ENCODE results near the gene FNIP1. TPM values are rescaled to one million over a fixed set of nuclear protein-coding genes. Genes with fewer than 3 reads are reported as not detected.

The FNIP1 gene
- polyA plus RNA-seq, 1 donor from 2014 or later: 18.1 TPM

DNA sequence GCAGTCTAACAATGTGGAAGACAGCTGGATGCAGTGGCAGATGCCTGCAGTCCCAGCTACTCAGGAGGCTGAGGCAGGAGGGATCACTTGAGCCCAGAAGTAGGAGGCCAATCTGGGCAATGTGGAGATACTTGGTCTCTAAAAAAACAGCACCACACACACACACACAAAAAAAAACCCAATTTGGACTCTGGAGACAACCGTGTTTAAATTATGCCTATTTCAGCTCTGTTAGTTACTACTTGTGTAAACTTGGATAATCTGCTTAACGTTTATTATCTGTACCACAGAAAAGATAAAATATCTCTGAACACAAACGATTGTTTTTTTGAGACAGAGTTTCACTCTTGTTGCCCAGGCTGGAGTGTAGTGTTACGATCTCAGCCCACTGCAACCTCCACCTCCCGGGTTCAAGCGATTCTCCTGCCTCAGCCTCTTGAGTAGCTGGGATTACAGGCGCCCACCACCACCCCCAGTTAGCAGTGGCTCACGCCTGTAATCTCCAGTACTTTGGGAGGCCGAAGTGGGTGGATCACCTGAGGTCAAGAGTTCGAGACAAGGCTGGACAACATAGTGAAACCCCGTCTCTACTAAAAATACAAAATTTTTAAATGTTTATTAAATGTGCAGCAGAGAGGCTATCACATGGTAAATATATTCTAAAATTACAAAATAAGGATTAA, 179.5 kb downstream of the FNIP1 start:
- Histone ChIP-seq H3K36me3 (ENCODE audit: insufficient read depth, low read length) (no peaks in the 10 kb centered on the region), H3K27ac (ENCODE audit: low read length) (no peak overlapping the region), H4K20me1 (ENCODE audit: insufficient read depth) (no peaks in the 10 kb centered on the region), H3K4me2 (ENCODE audit: low read length) (no peak overlapping the region), H3K27me3 (ENCODE audit: insufficient read depth, low read depth, low read length) (no peaks in the 10 kb centered on the region), H3F3A (ENCODE audit: insufficient read depth, low read length, poor library complexity, severe bottlenecking) (no peaks in the 10 kb centered on the region), H3K9ac (ENCODE audit: low read length) (no peak overlapping the region), H3K9me3 (ENCODE audit: low read length) (no peaks in the 10 kb centered on the region), H3K4me3 (ENCODE audit: low read length) (no peak overlapping the region), H2AFZ (ENCODE audit: low read depth, low read length) (no peak overlapping the region), H3K9me2 (ENCODE audit: insufficient read depth, low read length) (no peaks in the 10 kb centered on the region), H3K79me2 (replicated peaks; ENCODE audit: insufficient read depth, low read length) (peaks cover 22% of the 10 kb centered on the region)
- TF ChIP-seq EZH2 (IDR thresholded peaks at IDR 0.05; ENCODE audit: borderline replicate concordance, insufficient read depth, low read length, poor library complexity, severe bottlenecking): no peak
- TF ChIP-seq SMC3 (conservative IDR thresholded peaks at IDR 0.05; ENCODE audit: poor library complexity): no peak

DNA sequence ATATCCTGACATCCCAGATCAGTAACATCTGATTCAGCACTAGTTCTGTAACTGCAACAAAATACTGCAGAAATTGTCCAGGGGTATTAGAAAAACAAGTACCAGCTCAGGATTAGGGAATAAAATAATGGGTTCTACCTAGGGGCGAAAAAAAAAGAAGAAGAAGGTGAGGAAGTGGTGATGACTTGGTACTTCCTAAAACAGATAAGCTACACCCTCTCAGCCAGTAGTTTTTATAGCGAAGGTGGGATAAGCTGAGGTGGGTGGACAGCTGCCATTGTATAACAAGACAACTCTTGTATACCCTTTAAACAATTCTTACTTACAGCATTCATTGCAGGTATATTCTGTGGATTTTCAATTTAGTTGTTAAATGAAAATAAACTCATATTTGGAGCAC, 180.9 kb downstream of the FNIP1 start:
- no peak overlapping the region for H3K4me2 ChIP-seq (ENCODE audit: low read length)
- peaks cover 15% of the 10 kb centered on the region for H3K79me2 ChIP-seq (replicated peaks; ENCODE audit: insufficient read depth, low read length)
- no peak overlapping the region for H2AFZ ChIP-seq (ENCODE audit: low read depth, low read length)
- no peaks in the 10 kb centered on the region for H3F3A ChIP-seq (ENCODE audit: insufficient read depth, low read length, poor library complexity, severe bottlenecking)
- no peaks in the 10 kb centered on the region for H3K27me3 ChIP-seq (ENCODE audit: insufficient read depth, low read depth, low read length)
- no peaks in the 10 kb centered on the region for H4K20me1 ChIP-seq (ENCODE audit: insufficient read depth)
- H3K9ac ChIP-seq (ENCODE audit: low read length): no peak overlapping the region
- H3K9me2 ChIP-seq (ENCODE audit: insufficient read depth, low read length): no peaks in the 10 kb centered on the region
- H3K36me3 ChIP-seq (ENCODE audit: insufficient read depth, low read length): no peaks in the 10 kb centered on the region
- no peaks in the 10 kb centered on the region for H3K9me3 ChIP-seq (ENCODE audit: low read length)
- TF ChIP-seq TAF1 (IDR thresholded peaks at IDR 0.05; ENCODE audit: low read depth) (no peak), RAD21 (conservative IDR thresholded peaks at IDR 0.05) (no peak), EP300 (conservative IDR thresholded peaks at IDR 0.05; ENCODE audit: poor library complexity, severe bottlenecking) (no peak), POLR2AphosphoS5 (IDR thresholded peaks at IDR 0.05) (no peak), MXI1 (conservative IDR thresholded peaks at IDR 0.05; ENCODE audit: poor library complexity, severe bottlenecking) (no peak), SMC3 (conservative IDR thresholded peaks at IDR 0.05; ENCODE audit: poor library complexity) (no peak), EZH2 (IDR thresholded peaks at IDR 0.05; ENCODE audit: borderline replicate concordance, insufficient read depth, low read length, poor library complexity, severe bottlenecking) (no peak)
- TF ChIP-seq, protein P1, sequence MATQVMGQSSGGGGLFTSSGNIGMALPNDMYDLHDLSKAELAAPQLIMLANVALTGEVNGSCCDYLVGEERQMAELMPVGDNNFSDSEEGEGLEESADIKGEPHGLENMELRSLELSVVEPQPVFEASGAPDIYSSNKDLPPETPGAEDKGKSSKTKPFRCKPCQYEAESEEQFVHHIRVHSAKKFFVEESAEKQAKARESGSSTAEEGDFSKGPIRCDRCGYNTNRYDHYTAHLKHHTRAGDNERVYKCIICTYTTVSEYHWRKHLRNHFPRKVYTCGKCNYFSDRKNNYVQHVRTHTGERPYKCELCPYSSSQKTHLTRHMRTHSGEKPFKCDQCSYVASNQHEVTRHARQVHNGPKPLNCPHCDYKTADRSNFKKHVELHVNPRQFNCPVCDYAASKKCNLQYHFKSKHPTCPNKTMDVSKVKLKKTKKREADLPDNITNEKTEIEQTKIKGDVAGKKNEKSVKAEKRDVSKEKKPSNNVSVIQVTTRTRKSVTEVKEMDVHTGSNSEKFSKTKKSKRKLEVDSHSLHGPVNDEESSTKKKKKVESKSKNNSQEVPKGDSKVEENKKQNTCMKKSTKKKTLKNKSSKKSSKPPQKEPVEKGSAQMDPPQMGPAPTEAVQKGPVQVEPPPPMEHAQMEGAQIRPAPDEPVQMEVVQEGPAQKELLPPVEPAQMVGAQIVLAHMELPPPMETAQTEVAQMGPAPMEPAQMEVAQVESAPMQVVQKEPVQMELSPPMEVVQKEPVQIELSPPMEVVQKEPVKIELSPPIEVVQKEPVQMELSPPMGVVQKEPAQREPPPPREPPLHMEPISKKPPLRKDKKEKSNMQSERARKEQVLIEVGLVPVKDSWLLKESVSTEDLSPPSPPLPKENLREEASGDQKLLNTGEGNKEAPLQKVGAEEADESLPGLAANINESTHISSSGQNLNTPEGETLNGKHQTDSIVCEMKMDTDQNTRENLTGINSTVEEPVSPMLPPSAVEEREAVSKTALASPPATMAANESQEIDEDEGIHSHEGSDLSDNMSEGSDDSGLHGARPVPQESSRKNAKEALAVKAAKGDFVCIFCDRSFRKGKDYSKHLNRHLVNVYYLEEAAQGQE (IDR thresholded peaks at IDR 0.05; ENCODE audit: borderline replicate concordance): no peak
- TF ChIP-seq, protein P2, sequence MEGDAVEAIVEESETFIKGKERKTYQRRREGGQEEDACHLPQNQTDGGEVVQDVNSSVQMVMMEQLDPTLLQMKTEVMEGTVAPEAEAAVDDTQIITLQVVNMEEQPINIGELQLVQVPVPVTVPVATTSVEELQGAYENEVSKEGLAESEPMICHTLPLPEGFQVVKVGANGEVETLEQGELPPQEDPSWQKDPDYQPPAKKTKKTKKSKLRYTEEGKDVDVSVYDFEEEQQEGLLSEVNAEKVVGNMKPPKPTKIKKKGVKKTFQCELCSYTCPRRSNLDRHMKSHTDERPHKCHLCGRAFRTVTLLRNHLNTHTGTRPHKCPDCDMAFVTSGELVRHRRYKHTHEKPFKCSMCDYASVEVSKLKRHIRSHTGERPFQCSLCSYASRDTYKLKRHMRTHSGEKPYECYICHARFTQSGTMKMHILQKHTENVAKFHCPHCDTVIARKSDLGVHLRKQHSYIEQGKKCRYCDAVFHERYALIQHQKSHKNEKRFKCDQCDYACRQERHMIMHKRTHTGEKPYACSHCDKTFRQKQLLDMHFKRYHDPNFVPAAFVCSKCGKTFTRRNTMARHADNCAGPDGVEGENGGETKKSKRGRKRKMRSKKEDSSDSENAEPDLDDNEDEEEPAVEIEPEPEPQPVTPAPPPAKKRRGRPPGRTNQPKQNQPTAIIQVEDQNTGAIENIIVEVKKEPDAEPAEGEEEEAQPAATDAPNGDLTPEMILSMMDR (IDR thresholded peaks at IDR 0.05; ENCODE audit: poor library complexity, severe bottlenecking): no peak
- no peak overlapping the region for H3K4me3 ChIP-seq (ENCODE audit: low read length)
- no peak overlapping the region for H3K27ac ChIP-seq (ENCODE audit: low read length)

Measured in neural cell (in vitro differentiated cells).